Measurements from ENCODE around the gene OXNAD1. TPM values are rescaled to one million over a fixed set of nuclear protein-coding genes. Genes with fewer than 3 reads are reported as not detected.

Gene OXNAD1
- total and polyA plus RNA-seq, 2 experiments from 2014 or later: 14.4 to 21.1 TPM

DNA sequence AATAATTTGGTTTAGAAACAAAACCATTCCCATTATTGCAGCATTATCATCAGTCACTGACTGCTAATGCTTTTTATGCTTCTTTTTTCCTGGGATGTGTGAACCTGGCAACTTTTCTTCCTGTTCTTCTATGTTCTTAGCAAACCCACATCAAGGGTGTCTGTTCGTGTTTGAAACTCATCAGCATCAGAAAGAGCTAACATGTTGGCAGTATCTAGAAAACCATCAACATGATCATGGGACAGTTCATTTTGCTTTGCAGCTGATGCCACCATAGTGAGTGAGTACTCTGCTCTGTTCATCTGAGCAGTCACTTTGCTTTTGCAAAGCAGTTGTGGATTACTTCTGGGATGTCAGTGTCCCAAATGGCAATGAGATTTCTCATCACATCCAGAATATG is 6.1 kb upstream of the OXNAD1 start:
- no peak overlapping the region for H2AFZ ChIP-seq
- H3K4me3 ChIP-seq: no peak overlapping the region
- H4K20me1 ChIP-seq (ENCODE audit: insufficient read depth, poor library complexity, severe bottlenecking): no peaks in the 10 kb centered on the region
- H3K27me3 ChIP-seq: no peaks in the 10 kb centered on the region
- H3K4me1 ChIP-seq (ENCODE audit: insufficient read depth): peaks cover 7% of the 10 kb centered on the region
- no peaks in the 10 kb centered on the region for H3K9me2 ChIP-seq (replicated peaks; ENCODE audit: insufficient read depth)
- peaks cover 21% of the 10 kb centered on the region for H3K79me2 ChIP-seq
- no peak overlapping the region for H3K27ac ChIP-seq
- H3K4me2 ChIP-seq: no peak overlapping the region
- H3K9me3 ChIP-seq (ENCODE audit: low read depth): no peaks in the 10 kb centered on the region
- no peak for DNase-seq (ENCODE audit: low spot score)
- TF ChIP-seq EZH2 (IDR thresholded peaks at IDR 0.05; ENCODE audit: borderline replicate concordance) (no peak), EZH2phosphoT487 (IDR thresholded peaks at IDR 0.05; ENCODE audit: low read depth, severe bottlenecking, unreplicated experiment) (no peak)
- TF ChIP-seq, protein P1, sequence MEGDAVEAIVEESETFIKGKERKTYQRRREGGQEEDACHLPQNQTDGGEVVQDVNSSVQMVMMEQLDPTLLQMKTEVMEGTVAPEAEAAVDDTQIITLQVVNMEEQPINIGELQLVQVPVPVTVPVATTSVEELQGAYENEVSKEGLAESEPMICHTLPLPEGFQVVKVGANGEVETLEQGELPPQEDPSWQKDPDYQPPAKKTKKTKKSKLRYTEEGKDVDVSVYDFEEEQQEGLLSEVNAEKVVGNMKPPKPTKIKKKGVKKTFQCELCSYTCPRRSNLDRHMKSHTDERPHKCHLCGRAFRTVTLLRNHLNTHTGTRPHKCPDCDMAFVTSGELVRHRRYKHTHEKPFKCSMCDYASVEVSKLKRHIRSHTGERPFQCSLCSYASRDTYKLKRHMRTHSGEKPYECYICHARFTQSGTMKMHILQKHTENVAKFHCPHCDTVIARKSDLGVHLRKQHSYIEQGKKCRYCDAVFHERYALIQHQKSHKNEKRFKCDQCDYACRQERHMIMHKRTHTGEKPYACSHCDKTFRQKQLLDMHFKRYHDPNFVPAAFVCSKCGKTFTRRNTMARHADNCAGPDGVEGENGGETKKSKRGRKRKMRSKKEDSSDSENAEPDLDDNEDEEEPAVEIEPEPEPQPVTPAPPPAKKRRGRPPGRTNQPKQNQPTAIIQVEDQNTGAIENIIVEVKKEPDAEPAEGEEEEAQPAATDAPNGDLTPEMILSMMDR (IDR thresholded peaks at IDR 0.05; ENCODE audit: poor library complexity): no peak
- WGBS (ENCODE audit: low lambda C conversion rate, missing lambda C conversion rate): 97% methylated on average over 1 of the region's 1 CpG
- H3K36me3 ChIP-seq (replicated peaks; ENCODE audit: insufficient read depth, low read depth): no peaks in the 10 kb centered on the region

DNA sequence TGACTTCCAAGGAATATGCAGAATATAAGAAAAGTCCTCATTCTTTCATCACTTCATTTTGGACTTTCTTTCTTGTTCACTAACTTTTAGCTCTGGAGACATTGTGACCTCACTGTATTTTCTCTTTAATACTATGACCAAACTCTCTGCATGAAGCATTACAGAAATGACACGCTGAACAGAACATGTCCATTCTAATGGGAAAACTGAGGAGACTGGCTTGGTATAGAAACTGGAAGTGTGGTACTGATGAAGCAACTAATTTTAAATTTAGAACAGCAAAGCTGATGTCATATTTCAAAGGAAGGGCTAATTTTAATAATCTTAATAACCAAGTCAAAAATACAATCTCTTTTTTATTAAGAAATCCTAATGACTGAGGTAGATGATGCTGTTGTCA is 5.0 kb upstream of the OXNAD1 start:
- Histone ChIP-seq H2AFZ (no peak overlapping the region), H4K20me1 (ENCODE audit: insufficient read depth, poor library complexity, severe bottlenecking) (no peaks in the 10 kb centered on the region), H3K4me2 (no peak overlapping the region), H3K9me3 (ENCODE audit: low read depth) (no peaks in the 10 kb centered on the region), H3K36me3 (replicated peaks; ENCODE audit: insufficient read depth, low read depth) (no peaks in the 10 kb centered on the region), H3K4me3 (no peak overlapping the region), H3K9me2 (replicated peaks; ENCODE audit: insufficient read depth) (no peaks in the 10 kb centered on the region), H3K4me1 (ENCODE audit: insufficient read depth) (peaks cover 7% of the 10 kb centered on the region), H3K27ac (no peak overlapping the region), H3K79me2 (peaks cover 27% of the 10 kb centered on the region), H3K27me3 (no peaks in the 10 kb centered on the region)
- DNase-seq (ENCODE audit: low spot score): no peak
- TF ChIP-seq EZH2 (IDR thresholded peaks at IDR 0.05; ENCODE audit: borderline replicate concordance): no peak
- no peak for TF ChIP-seq EZH2phosphoT487 (IDR thresholded peaks at IDR 0.05; ENCODE audit: low read depth, severe bottlenecking, unreplicated experiment)
- TF ChIP-seq, protein P1 (IDR thresholded peaks at IDR 0.05; ENCODE audit: poor library complexity): no peak
- 96% methylated on average over 1 of the region's 1 CpG for WGBS (ENCODE audit: low lambda C conversion rate, missing lambda C conversion rate)

DNA sequence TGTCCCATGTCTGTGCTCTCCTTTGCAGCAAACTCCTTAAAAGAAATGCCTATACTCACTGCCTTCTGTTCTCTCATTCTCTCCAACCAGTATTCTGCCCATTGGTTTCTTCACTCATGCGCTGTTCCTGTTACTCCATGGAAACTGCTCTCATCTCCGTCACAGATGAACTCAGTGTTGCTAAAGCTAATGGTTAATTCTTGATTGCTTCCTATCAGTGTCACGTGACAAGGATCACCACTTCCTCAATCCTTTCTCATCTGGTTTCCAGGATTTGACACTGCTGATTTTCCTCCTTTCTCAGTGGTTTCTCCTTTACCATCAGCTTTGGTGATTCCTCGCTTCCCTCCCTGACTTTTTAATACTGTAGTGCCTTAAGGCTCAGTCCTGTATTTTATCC is 2.8 kb upstream of the OXNAD1 start:
- H4K20me1 ChIP-seq (ENCODE audit: insufficient read depth, poor library complexity, severe bottlenecking): no peaks in the 10 kb centered on the region
- no peak overlapping the region for H3K4me2 ChIP-seq
- H3K4me3 ChIP-seq: no peak overlapping the region
- H3K79me2 ChIP-seq: peaks cover 45% of the 10 kb centered on the region
- no peaks in the 10 kb centered on the region for H3K27me3 ChIP-seq
- H2AFZ ChIP-seq: no peak overlapping the region
- 96% methylated on average over 4 of the region's 4 CpGs for WGBS (ENCODE audit: low lambda C conversion rate, missing lambda C conversion rate)
- H3K9me3 ChIP-seq (ENCODE audit: low read depth): no peaks in the 10 kb centered on the region
- no peaks in the 10 kb centered on the region for H3K36me3 ChIP-seq (replicated peaks; ENCODE audit: insufficient read depth, low read depth)
- H3K27ac ChIP-seq: no peak overlapping the region
- no peak for DNase-seq (ENCODE audit: low spot score)
- peaks cover 16% of the 10 kb centered on the region for H3K4me1 ChIP-seq (ENCODE audit: insufficient read depth)
- H3K9me2 ChIP-seq (replicated peaks; ENCODE audit: insufficient read depth): no peaks in the 10 kb centered on the region
- TF ChIP-seq EZH2 (IDR thresholded peaks at IDR 0.05; ENCODE audit: borderline replicate concordance) (no peak), EZH2phosphoT487 (IDR thresholded peaks at IDR 0.05; ENCODE audit: low read depth, severe bottlenecking, unreplicated experiment) (no peak)
- TF ChIP-seq, protein P1 (IDR thresholded peaks at IDR 0.05; ENCODE audit: poor library complexity): no peak
